NOMO-1 treated with DMSO at 0.1 percent for 48 hours (cell line): ENCODE measurements around the gene MVB12B.

Experiments
- DNase-seq: peaks from one replicate; lab custom pipeline; 2025; ENCODE audit not compliant: unreplicated experiment; lab: John Stamatoyannopoulos, UW

The MVB12B gene

GRCh38 chr9:126401581-126401980, 75.0 kb downstream of the MVB12B start:
- DNase-seq = no peak

DNA sequence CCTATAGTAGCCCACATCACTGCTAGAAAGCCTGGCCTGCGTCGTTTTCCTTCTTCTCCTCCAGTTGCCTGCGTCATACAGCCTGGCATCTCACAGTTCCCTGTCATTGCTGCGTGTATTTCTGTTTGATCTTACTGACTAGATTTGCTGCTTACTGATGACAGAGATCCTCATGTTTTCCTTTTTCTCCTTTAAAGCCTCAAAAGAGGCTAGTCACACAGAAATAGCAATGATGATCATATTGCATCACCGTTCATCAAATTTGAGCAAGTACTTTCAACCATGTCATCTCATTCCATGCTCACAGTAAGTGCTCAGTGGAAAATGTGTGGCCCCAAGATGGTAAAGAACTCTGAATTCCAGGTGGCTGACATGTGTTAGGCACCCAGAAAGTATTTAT, 76.8 kb downstream of the MVB12B start:
- no peak for DNase-seq

- no peak for DNase-seq
Observed at GRCh38 chr9:126404459-126404858, 77.8 kb downstream of the MVB12B start.

- DNase-seq = no peak
Observed at GRCh38 chr9:126406075-126406667, 79.5 kb downstream of the MVB12B start.

DNA sequence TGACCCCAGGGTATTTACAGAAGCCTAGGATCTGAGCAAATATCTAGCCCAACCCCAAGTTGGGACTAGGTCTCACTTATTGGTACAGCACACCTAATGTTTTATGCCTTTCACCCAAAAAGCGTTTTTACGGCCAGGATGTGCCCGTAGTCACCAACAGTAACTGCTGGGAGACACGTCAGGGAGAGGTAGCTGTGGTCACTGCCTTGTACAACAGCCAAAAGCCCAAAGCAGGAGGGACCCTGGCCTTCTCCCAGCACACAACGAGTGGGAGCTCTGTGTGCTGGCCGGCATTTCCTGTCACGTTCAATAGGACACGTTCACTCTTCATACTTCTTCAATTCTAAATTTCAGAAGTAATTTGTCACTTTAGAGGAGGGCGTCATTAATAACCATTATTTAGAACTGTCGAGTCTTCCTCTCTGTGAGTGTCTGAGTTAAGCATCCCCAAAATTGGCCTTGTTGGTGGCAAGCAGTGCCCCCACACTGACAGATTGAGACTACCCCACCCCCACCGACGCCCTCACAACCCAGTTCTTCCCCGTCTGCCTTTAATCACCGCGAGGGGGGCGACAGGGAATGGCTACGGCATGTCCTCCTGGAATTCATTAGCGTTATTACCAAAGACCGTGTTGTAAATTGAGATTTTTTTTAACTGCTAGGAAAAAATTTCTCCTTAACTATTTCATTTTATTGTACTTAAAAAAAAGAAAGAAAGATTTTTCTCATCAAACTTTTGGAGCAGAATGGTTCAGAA, 80.7 kb downstream of the MVB12B start:
- no peak for DNase-seq

- no peak for DNase-seq
Observed at GRCh38 chr9:126408004-126408403, 81.4 kb downstream of the MVB12B start.

DNA sequence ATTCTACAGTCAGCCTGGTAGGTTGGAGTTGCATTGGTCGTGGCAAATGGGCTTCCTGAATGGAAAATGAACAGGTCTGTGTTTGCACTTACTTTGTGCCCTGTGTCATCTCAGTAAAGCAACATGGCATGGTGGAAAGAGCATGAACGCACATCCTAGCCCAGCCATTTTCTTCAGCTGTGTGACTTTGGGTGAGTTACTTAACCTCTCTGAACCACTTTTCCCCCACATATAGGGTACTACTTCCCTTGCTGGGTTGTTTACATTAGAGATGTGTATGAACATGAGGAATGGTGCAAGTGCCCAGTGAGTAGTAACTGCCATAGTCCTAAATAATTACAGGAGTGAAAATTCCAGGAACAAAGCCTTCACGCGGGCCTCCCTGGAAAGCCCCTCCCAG, 83.6 kb downstream of the MVB12B start:
- no peak for DNase-seq

DNA sequence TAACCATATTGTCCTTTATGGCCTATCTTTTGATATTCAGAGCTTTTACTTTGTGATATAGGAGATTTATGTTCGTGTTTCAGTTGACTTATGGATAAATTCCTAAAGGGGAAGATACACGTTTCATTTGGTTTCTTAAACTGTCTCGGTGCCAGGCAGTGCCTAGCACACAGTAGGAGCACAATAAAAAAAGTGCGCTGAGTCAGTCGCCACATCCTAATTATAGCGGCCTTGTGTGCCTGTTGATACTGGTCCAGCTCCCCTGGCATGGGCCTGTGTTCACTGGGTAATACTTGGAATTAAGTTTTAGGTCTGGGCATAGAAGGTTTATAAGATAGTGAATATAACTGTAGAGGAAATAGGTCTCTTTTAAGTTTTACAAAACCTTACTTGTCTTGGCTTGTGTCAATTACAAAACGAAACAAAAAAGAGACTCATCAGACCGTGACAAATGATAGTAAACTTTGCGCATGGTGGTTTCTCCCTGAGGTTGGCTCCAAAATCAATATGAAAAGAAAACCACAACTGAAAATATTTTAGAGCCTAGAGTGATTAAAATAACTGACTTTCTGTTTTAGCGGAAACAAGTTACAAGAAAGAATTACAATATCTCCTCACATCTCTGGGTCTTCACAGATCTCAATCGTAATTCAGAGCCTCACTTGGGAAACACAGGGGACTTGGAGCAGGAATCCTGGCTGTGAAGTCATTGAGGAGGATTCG, 84.8 kb downstream of the MVB12B start:
- DNase-seq = no peak

DNA sequence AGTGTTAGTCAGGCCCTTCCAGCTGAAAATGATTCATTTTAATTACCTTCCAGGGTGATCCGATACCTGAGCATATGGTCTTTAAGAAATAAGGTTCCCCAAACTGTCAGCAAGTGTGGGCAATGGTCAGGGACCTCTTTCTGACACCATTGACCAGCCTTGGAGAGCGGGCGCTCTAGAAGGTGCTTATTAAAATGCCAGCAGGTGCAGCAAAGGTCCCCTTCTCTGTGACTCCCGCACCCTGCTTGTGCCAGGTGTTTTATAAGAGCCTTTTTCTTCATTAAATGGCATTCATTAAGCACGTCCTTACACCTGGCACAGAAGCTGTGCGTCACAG, 85.3 kb downstream of the MVB12B start:
- DNase-seq = no peak

DNA sequence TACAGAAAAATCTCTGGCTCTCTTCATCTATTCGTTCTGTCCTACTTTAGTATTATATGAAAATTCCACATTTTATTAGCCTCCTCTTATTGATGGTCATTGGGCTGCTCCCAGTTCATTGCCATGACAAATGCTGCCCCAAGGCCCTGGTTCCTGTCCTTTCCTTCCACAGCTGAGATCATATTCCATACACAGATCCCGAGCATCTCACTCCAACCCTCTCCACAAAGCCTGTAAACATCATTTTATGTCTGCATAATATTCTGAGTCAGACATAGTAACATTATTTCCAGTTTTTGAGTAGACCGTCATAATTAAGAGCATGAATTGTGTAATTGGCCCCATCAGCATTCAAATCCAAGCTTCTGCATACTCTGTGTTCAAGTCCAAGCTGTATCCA, 86.3 kb downstream of the MVB12B start:
- DNase-seq = no peak

- DNase-seq = peak; percentile 52
Observed at GRCh38 chr9:126413391-126414068, 86.9 kb downstream of the MVB12B start.

DNA sequence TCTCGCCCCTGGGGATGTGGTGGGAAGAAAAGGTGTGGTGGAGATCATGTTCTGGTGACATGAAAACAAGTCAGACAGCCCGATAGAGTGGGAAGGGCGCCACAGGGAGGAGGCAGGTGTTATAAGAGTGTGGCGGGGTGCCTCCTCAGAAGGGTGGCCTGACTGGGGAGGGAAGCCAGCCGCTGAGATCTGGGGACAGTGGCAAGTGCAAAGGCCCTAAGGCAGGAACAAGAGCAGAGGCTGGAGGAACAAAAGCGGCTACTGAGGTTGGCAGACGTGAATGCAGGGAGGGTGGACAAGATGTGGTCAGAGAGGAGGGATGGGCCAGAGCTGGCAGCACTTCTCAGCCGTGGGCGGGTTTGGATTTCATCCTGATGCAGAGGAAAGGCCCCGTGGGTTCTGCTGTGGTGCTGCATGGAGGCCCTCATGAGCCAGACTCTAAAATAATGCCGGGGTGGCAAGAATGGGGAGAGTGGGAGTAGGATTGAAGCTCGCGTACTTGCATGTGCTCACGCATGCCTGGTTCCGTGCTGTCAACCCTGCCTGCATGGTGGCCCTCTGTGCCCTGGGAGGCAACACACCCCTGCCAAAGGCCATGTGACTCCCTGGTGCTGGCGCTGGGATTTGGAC, 89.2 kb downstream of the MVB12B start:
- DNase-seq = no peak

DNA sequence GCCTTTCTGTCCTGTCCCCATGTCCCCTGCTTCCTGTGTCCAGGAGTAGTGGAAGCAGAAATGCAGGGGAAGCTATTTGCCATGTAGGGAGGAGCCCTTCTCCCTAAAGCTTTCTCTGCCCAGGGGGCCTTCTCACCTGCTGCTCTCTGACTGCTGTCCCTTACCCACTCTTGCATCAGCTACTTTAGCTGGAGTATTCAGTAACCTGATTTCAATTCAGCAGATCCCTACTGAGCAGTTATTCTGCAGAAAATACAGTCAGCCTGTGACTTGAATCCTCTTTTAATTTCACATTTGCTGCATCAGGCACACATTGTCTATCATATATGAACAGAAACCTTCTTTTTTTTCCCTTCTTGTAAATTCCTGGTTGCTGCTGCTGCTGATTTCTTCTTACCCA, 90.4 kb downstream of the MVB12B start:
- no peak for DNase-seq

GRCh38 chr9:126417684-126418083, 91.1 kb downstream of the MVB12B start:
- DNase-seq = no peak

DNA sequence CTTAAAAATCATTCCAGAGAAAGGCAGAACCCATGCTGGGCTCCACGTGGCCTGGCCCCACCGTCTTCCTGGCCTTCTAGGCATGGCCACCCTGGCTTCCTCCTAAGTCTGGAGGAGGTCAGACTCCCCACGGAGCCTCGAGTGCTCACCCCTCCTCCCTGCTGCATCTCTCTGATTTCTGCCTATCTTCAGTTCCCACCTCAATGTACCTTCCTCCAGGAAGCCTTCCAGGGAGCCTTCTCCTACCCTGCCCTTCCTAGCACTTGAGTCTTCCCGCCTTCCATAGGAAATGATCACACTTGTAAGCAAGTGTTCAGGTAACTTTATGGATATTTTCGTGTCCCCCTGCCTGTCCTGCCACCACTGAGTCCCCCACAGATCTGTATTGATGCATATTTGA, 92.0 kb downstream of the MVB12B start:
- DNase-seq = no peak

DNA sequence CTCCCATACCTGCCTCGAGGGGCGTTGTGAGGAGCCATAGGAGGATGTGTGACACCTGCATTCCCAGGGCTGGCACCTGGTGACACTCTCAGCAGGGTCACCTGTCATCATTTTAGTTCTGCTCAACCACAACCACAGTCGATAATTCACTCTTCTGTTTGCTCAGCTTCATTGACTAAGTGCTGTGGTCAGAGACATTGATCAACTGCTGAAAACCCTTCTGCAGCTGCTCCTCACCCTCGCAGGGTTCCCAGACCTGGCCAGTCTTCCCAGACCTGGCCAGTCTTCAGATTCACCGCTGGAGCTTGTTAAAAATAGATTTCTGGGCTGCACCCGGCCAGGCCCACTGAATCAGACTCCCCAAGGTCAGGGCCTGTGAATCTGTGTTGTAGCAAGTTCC, 92.8 kb downstream of the MVB12B start:
- no peak for DNase-seq

DNA sequence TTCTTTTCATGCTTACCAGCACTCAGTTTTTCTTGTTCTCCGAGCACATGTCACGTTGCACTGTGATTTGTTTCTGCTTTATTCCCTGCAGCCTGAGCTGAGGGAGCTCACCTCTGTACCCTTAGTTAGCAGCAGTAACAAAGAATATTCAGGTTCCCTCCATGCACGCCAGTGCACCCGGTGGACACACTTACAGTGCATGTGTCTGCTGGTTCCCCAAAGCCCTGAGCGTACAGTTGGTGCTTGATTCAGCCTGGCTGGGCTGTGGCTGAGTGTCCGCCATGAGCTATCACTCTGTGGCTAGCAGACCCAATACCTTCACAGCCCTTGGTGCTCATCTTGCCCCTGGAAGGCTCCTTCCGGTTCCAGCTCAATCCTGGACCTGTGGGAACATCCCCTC, 93.5 kb downstream of the MVB12B start:
- no peak for DNase-seq

DNA sequence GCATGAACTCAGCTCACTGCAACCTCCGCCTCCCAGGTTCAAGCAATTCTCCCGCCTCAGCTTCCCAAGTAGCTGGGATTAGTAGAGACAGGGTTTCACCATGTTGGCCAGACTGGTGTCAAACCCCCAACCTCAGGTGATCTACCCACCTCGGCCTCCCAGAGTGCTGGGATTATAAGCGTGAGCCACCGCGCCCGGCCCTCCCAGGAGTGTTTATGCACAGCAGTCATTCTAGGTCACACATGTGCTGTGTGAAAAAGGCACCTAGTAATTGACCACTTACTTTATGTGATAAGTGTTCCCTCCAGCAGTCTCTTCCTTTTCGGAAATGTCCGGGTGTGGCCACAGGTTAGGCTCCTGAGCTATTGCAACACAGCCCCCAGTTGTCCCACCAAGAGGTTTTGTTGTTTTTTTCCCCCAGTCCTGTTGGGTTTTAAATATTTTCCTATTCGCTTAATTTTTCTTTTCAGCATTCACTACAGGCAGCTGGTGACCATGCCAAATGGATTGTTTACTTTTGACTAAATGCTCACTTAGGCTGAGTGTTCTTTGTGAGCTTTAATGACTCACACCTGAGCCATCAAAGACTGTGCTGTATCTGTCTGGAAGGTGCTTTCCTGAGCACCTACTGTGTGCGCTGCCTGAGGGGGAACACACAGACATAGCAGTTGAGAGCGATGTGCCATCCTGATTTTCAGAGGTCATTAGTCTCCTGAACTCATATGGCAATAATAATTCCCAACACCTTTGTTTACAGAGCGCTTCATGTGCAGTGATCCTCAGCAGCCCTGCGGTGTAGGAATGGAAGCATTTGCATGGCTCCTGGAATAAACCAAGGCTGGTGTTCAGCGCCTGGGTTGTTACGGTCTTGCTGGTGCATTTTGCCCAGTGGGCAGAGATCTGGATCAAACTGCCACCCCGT, 94.3 kb downstream of the MVB12B start:
- no peak for DNase-seq

- no peak for DNase-seq
Observed at GRCh38 chr9:126421567-126422428, 95.2 kb downstream of the MVB12B start.
